Gastrocnemius medialis (tissue), 4 donors: ENCODE data around the gene BEND7.

Experiments used
- POLR2A ChIP-seq, 2 donors: fragments of 450-650 bp; IDR thresholded peaks; one replicate each; pipeline ENCODE4 v1.6.1; 2017; ENCODE audit warnings: antibody characterized with exemption in 2 of 2, mild to moderate bottlenecking in 2 of 2, moderate library complexity in 2 of 2
- TF ChIP-seq, protein P1 (sequence below), 5 experiments: fragments of 450-650 bp in 3 of 5; fragments of 200-600 bp in 2 of 5; sonication (generic) in 2 of 5; IDR thresholded peaks in 4 of 5; conservative IDR thresholded peaks in 1 of 5; 1 replicate in 4 of 5; 2 replicates in 1 of 5; pipeline ENCODE4 v1.5.1; 2016 to 2019; ENCODE audit warnings: antibody characterized with exemption in 5 of 5, mild to moderate bottlenecking in 3 of 5, moderate library complexity in 3 of 5

DNA sequence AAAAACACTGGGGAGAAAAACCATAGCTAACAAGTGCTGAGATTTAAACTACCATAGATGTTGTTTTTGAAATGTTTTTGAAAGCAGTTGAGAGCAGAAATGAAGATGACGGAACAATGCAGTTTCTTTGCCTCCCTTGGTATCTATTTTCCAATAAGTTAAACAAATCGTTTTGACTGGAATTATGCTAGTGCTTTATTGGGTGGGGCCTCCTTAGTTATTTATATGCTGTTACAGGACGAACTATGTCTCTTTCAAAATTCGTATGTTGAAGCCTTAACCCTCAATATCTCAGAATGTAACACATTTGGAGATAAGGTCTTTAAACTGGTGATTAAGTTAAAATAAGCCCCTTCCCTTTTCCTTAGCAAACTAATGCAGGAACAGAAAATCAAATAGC is 135.2 kb downstream of the BEND7 start:
- TF ChIP-seq, protein P1, sequence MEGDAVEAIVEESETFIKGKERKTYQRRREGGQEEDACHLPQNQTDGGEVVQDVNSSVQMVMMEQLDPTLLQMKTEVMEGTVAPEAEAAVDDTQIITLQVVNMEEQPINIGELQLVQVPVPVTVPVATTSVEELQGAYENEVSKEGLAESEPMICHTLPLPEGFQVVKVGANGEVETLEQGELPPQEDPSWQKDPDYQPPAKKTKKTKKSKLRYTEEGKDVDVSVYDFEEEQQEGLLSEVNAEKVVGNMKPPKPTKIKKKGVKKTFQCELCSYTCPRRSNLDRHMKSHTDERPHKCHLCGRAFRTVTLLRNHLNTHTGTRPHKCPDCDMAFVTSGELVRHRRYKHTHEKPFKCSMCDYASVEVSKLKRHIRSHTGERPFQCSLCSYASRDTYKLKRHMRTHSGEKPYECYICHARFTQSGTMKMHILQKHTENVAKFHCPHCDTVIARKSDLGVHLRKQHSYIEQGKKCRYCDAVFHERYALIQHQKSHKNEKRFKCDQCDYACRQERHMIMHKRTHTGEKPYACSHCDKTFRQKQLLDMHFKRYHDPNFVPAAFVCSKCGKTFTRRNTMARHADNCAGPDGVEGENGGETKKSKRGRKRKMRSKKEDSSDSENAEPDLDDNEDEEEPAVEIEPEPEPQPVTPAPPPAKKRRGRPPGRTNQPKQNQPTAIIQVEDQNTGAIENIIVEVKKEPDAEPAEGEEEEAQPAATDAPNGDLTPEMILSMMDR (IDR thresholded peaks at IDR 0.05 in 4 of 5, conservative IDR thresholded peaks at IDR 0.05 in 1 of 5): no peak
- no peak for TF ChIP-seq POLR2A (IDR thresholded peaks at IDR 0.05)
